Suprapubic skin (tissue), 4 donors: ENCODE measurements around the gene MAGI1.

Experiments used
- EP300 ChIP-seq: sonication (generic); formaldehyde crosslinking; IDR thresholded peaks from one replicate; pipeline ENCODE4 v1.6.1; 2017; ENCODE audit warnings: antibody characterized with exemption
- POLR2A ChIP-seq, 2 donors: fragments of 450-650 bp; IDR thresholded peaks; one replicate each; pipeline ENCODE4 v1.6.1; 2017; ENCODE audit warnings: antibody characterized with exemption in 2 of 2, mild to moderate bottlenecking in 2 of 2, moderate library complexity in 2 of 2
- POLR2AphosphoS5 ChIP-seq, 3 donors: sonication (generic); formaldehyde crosslinking; IDR thresholded peaks; one replicate each; pipeline ENCODE4 v1.6.1; 2017; ENCODE audit warnings: antibody characterized with exemption in 3 of 3
- TF ChIP-seq, protein P1 (sequence below), 2 donors: fragments of 200-600 bp in 1 of 2; fragments of 450-650 bp in 1 of 2; sonication (generic) in 1 of 2; IDR thresholded peaks; one replicate each; pipeline ENCODE4 v1.5.1; 2016 to 2019; ENCODE audit warnings: antibody characterized with exemption in 2 of 2, mild to moderate bottlenecking in 1 of 2, moderate library complexity in 1 of 2

GRCh38 chr3:65400899-65401298 is 637.8 kb downstream of the MAGI1 start:
- TF ChIP-seq, protein P1, sequence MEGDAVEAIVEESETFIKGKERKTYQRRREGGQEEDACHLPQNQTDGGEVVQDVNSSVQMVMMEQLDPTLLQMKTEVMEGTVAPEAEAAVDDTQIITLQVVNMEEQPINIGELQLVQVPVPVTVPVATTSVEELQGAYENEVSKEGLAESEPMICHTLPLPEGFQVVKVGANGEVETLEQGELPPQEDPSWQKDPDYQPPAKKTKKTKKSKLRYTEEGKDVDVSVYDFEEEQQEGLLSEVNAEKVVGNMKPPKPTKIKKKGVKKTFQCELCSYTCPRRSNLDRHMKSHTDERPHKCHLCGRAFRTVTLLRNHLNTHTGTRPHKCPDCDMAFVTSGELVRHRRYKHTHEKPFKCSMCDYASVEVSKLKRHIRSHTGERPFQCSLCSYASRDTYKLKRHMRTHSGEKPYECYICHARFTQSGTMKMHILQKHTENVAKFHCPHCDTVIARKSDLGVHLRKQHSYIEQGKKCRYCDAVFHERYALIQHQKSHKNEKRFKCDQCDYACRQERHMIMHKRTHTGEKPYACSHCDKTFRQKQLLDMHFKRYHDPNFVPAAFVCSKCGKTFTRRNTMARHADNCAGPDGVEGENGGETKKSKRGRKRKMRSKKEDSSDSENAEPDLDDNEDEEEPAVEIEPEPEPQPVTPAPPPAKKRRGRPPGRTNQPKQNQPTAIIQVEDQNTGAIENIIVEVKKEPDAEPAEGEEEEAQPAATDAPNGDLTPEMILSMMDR (IDR thresholded peaks at IDR 0.05), result no peak
- TF ChIP-seq POLR2AphosphoS5 (IDR thresholded peaks at IDR 0.05) (no peak), POLR2A (IDR thresholded peaks at IDR 0.05) (no peak), EP300 (no peak)
